Stimulated activated CD8-positive, alpha-beta memory T cell treated with anti-CD3 and anti-CD28 coated beads, Interleukin-12 subunit alpha, Interleukin-12 subunit beta, amount 100 ng/mL, for 4 hours (primary cell): ENCODE data around the gene LRRC8C.

Experiments
- DNase-seq: peaks from one replicate; pipeline ENCODE4 v3.0.0-alpha.2; 2020; ENCODE audit warnings: low read depth

The LRRC8C gene

DNA sequence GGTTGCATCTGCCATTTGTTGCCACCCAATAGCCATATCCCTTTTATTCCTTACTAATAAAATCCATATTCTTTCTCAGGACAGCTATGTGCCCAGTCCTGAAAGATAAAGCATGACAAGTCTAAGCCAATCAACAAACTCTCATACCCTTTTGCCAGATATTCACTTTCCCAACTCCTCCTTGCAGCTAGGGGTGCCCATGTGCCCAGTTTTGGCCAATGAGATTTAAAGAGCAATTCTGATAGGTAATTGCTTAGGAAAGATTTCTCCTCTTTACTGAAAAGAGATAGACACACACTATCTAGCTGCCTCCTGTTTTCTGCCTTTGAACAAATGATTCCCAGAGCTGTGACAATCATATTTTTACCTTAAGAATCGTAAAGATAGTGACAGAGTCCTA lies 132.9 kb downstream of the LRRC8C start:
- no peak for DNase-seq

DNA sequence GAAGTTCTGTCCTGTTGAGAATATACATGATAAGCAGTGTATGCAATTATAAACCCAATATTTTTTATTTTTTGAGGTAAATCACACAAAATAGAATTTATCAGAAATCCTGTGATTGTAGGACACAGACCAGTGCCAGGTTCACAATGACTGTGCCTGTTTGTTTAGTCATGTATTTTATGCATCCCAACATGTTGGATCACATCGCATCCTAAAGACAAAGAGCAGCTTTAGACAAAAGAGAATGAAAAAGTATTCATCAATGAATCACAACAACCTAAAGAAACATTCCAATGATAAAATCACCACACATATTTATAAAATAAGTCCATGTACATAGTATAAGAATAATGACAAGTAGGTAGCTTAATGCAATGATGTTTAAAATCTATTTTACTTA lies 134.7 kb downstream of the LRRC8C start:
- no peak for DNase-seq
